HepG2 (cell line): ENCODE measurements around the gene WDR18. TPM values are rescaled to one million over a fixed set of nuclear protein-coding genes. Genes with fewer than 3 reads are reported as not detected.

ENCODE experiments used
- ATAC-seq: fragments of 200-7000 bp; cut with Tn5 transposase; 3 replicates; pipeline ENCODE4 v1.9.1; 2020; ENCODE audit warnings: mild to moderate bottlenecking, moderate library complexity
- BruUV-seq: library from RNA; stranded (reverse); fragments of 400-500 nt; replicated peaks from 2 replicates; lab custom pipeline; 2021; lab: Mats Ljungman, UMichigan
- CTCF ChIA-PET: fragments of 300-600 bp; formaldehyde crosslinking; extraction: SDS; loops from one replicate; lab custom pipeline; 2021; ENCODE audit warnings: low total read pairs, inconsistent platforms, low intra/inter-chr PET ratio; lab: Yijun Ruan, JAX
- POLR2A ChIA-PET: fragments of 350-600 bp; sonication (Branson Sonifier 250); formaldehyde crosslinking; loops from one replicate; lab custom pipeline; 2020; ENCODE audit warnings: antibody characterized with exemption, inconsistent platforms; lab: Yijun Ruan, JAX
- DNase-seq: peaks from one replicate; pipeline ENCODE4 v3.0.0-alpha.2; 2015; ENCODE audit warnings: low spot score
- FAIRE-seq: peaks from 3 replicates; lab custom pipeline; 2011; peaks lifted over from hg19 to GRCh38; lab: Jason Lieb, UNC
- H2AFZ ChIP-seq: one replicate; pipeline ENCODE4 v1.6.1; 2011; ENCODE audit warnings: low read length, inconsistent platforms
- H3K27ac ChIP-seq: fragments of 300-600 bp; 3 replicates; pipeline ENCODE4 v1.8.0; 2011; ENCODE audit warnings: mixed run types, mild to moderate bottlenecking, mixed read lengths, low read length, inconsistent platforms; ENCODE audit not compliant: insufficient read depth; ENCODE audit errors: extremely low read length
- H3K27me3 ChIP-seq, 2 experiments: fragments of 200-600 bp in 1 of 2; 2 replicates in 1 of 2; 3 replicates in 1 of 2; pipeline versions ENCODE4 v1.6.0 to v1.8.0; 2011; ENCODE audit warnings: low read length in 2 of 2, mild to moderate bottlenecking in 2 of 2, moderate library complexity in 2 of 2, inconsistent platforms in 1 of 2; ENCODE audit not compliant: insufficient read depth in 2 of 2, control insufficient read depth in 1 of 2
- H3K36me3 ChIP-seq, 2 experiments: fragments of 200-600 bp in 1 of 2; replicated peaks in 1 of 2; 2 replicates in 1 of 2; 3 replicates in 1 of 2; pipeline versions ENCODE4 v1.5.1 to v1.8.0; 2011; ENCODE audit warnings: low read length in 2 of 2, inconsistent platforms in 1 of 2; ENCODE audit not compliant: insufficient read depth in 2 of 2, control insufficient read depth in 1 of 2
- H3K4me1 ChIP-seq: 2 replicates; pipeline ENCODE4 v1.5.1; 2012; ENCODE audit warnings: low read length, inconsistent platforms; ENCODE audit not compliant: insufficient read depth
- H3K4me2 ChIP-seq: 2 replicates; pipeline ENCODE4 v1.6.0; 2011; ENCODE audit warnings: low read depth, low read length, inconsistent platforms
- H3K4me3 ChIP-seq, 3 experiments: fragments of 200-600 bp in 1 of 3; sonication (generic), shearing (Covaris generic) in 1 of 3; replicated peaks in 1 of 3; 2 replicates each; pipeline ENCODE4 v1.5.1; 2011 to 2016; ENCODE audit warnings: low read length in 3 of 3, inconsistent platforms in 2 of 3, low read depth in 2 of 3, mild to moderate bottlenecking in 2 of 3, control low read depth in 1 of 3, mixed read lengths in 1 of 3; ENCODE audit not compliant: insufficient read depth in 1 of 3
- H3K79me2 ChIP-seq: one replicate; pipeline ENCODE4 v1.6.1; 2011; ENCODE audit warnings: low read length, inconsistent platforms; ENCODE audit not compliant: insufficient read depth
- H3K9ac ChIP-seq: 2 replicates; pipeline ENCODE4 v1.6.0; 2011; ENCODE audit warnings: mild to moderate bottlenecking, low read depth, low read length, inconsistent platforms; ENCODE audit not compliant: insufficient read depth
- H3K9me3 ChIP-seq: 2 replicates; pipeline ENCODE4 v1.5.1; 2012; ENCODE audit warnings: mild to moderate bottlenecking, low read length
- H4K20me1 ChIP-seq: 2 replicates; pipeline ENCODE4 v1.6.0; 2011; ENCODE audit warnings: inconsistent platforms, mild to moderate bottlenecking, low read length, moderate library complexity; ENCODE audit not compliant: insufficient read depth
- AGO2 ChIP-seq: fragments of 200-400 bp; formaldehyde crosslinking; optimal IDR thresholded peaks from 2 replicates; pipeline ENCODE3; 2017; ENCODE audit warnings: mild to moderate bottlenecking, low read depth, low read length, moderate library complexity
- GMEB1 ChIP-seq: sonication (generic); formaldehyde crosslinking; IDR thresholded peaks from 2 replicates; pipeline ENCODE4 v1.5.1; 2020; ENCODE audit warnings: missing genetic modification reagents, mild to moderate bottlenecking, borderline replicate concordance
- MEIS2 ChIP-seq: sonication (generic); formaldehyde crosslinking; IDR thresholded peaks from 2 replicates; pipeline ENCODE4 v1.9.0; 2021; ENCODE audit warnings: mild to moderate bottlenecking, missing genetic modification reagents
- RBM22 ChIP-seq: fragments of 200-400 bp; formaldehyde crosslinking; optimal IDR thresholded peaks from 2 replicates; pipeline ENCODE3; 2017; ENCODE audit warnings: mild to moderate bottlenecking, low read length, moderate library complexity
- REL ChIP-seq: sonication (generic); formaldehyde crosslinking; conservative IDR thresholded peaks from 2 replicates; pipeline ENCODE4 v1.8.0; 2022; ENCODE audit warnings: mild to moderate bottlenecking, missing genetic modification reagents, moderate library complexity
- ZNF770 ChIP-seq: sonication (generic); formaldehyde crosslinking; IDR thresholded peaks from 2 replicates; pipeline ENCODE4 v1.5.0; 2020; ENCODE audit warnings: mild to moderate bottlenecking, missing genetic modification reagents
- WGBS: methylation state at CpG from one replicate; pipeline ENCODE4 v1.1.6; 2017; ENCODE audit warnings: low lambda C conversion rate; 5-methylcytosine and 5-hydroxymethylcytosine counted together
- in situ Hi-C: cut with HindIII; loops from 2 replicates; pipeline ENCODE4 v1.10.0; 2017; ENCODE audit warnings: low pct_unique_long_range_greater_than_20kb; ENCODE audit not compliant: extremely low pct_ligation_motif_present
- intact Hi-C: fragments of 100-400 bp; cut with micrococcal nuclease; formaldehyde crosslinking; loops from one replicate; pipeline ENCODE4 v1.10.0; 2022; ENCODE audit not compliant: unreplicated experiment
- polyA plus RNA-seq, 8 experiments: library from polyadenylated mRNA; depleted of rRNA in 3 of 8; stranded (reverse) in 7 of 8; unstranded in 1 of 8; fragments of >200 nt; fragmentation: Illumina TruSeq in 4 of 8; extraction: Trizol in 4 of 8; gene quantifications; 2 replicates each; pipeline versions ENCODE4 v1.2.1 to v1.2.3, GENCODE V29; 2011 to 2016; ENCODE audit warnings: low read depth in 4 of 8, missing spikeins in 1 of 8, mixed read lengths in 1 of 8; ENCODE audit not compliant: insufficient read depth in 1 of 8
- total RNA-seq, 5 experiments: library from RNA; depleted of rRNA; stranded (reverse); fragments of >200 nt; fragmentation: Illumina TruSeq; extraction: Trizol; gene quantifications; 2 replicates each; pipeline ENCODE4 v1.2.3, GENCODE V29; 2016; ENCODE audit warnings: low read depth in 1 of 5
- TF ChIP-seq, protein P1 (sequence below): sonication (generic); formaldehyde crosslinking; IDR thresholded peaks from 2 replicates; pipeline ENCODE4 v1.9.0; 2021; ENCODE audit warnings: missing genetic modification reagents, mild to moderate bottlenecking, borderline replicate concordance

Gene WDR18
- total and polyA plus RNA-seq, 2 of the 13 experiments (the other 11 are each of a cell fraction or from before 2014, with no cell fraction given) = 36.4 to 47.6 TPM

DNA sequence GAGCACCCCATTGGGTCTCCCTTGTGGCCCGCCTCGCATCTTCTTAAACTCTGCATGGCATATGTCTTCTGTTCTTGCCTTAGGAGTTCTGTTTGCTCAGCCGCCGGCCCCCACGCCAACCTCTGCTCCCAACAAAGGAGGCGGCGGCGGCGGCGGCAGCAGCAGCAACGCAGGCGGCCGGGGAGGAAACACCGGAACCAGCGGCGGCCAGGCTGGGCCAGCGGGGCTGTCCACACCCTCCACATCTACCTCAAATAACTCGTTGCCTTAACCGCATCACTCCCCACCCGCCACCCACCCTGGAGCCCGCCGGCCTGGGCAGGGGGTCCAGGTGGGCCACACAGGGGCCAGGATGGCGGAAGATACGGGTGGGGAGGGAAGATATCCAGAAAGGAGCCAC, 12.3 kb upstream of the WDR18 start:
- ATAC-seq (no peak), FAIRE-seq (no peak), DNase-seq (no peak)
- intact Hi-C loops = no loop called here
- Histone ChIP-seq H3K4me2 (no peak overlapping the region), H3K36me3 (peaks cover 30 to 39% of the 10 kb centered on the region in 2 experiments), H2AFZ (no peak overlapping the region), H3K79me2 (no peaks in the 10 kb centered on the region), H4K20me1 (no peaks in the 10 kb centered on the region), H3K9me3 (no peaks in the 10 kb centered on the region), H3K9ac (no peak overlapping the region), H3K27me3 (no peaks in the 10 kb centered on the region), H3K4me3 (no peak overlapping the region), H3K27ac (no peak overlapping the region), H3K4me1 (no peaks in the 10 kb centered on the region)
- TF ChIP-seq ZNF770 (CRISPR knock-in tag) (0 out of 2 replicates have a peak, but pooled peaks have one; percentile 17), GMEB1 (CRISPR knock-in tag) (no peak), MEIS2 (CRISPR knock-in tag) (no peak), RBM22 (peak; percentile 18), REL (no peak), AGO2 (peak; percentile 92)
- TF ChIP-seq, protein P1, sequence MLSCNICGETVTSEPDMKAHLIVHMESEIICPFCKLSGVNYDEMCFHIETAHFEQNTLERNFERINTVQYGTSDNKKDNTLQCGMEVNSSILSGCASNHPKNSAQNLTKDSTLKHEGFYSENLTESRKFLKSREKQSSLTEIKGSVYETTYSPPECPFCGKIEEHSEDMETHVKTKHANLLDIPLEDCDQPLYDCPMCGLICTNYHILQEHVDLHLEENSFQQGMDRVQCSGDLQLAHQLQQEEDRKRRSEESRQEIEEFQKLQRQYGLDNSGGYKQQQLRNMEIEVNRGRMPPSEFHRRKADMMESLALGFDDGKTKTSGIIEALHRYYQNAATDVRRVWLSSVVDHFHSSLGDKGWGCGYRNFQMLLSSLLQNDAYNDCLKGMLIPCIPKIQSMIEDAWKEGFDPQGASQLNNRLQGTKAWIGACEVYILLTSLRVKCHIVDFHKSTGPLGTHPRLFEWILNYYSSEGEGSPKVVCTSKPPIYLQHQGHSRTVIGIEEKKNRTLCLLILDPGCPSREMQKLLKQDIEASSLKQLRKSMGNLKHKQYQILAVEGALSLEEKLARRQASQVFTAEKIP (CRISPR knock-in tag) = no peak
- in situ Hi-C loops = no loop called here
- ChIA-PET CTCF (no interaction called here), POLR2A (interaction anchor here (0.6 to 1.5 kb wide), 3 partner anchors 10 to 47 kb away, joined by 3 read pairs; no protein-coding TSS in a partner anchor)
- WGBS = 95% methylated on average over 24 of the region's 24 CpGs
- BruUV-seq = no TSS peak
